ENCODE data around the gene TMEM106A. TPM values are rescaled to one million over a fixed set of nuclear protein-coding genes. Genes with fewer than 3 reads are reported as not detected.

TMEM106A gene
- total and polyA plus RNA-seq, 2 of the 13 experiments (the other 11 are each of a cell fraction or from before 2014, with no cell fraction given), result 16.9 to 35.9 TPM

- TF ChIP-seq ZNF101 (CRISPR knock-in tag; IDR thresholded peaks at IDR 0.05; ENCODE audit: borderline replicate concordance, low read depth) (no peak), ZNF839 (CRISPR knock-in tag; IDR thresholded peaks at IDR 0.05; ENCODE audit: borderline replicate concordance) (no peak), TAF1 (CRISPR knock-in tag; IDR thresholded peaks at IDR 0.05) (peak; percentile 24; the same call in 1 of the 2 replicates), CBFB (CRISPR knock-in tag; IDR thresholded peaks at IDR 0.05) (peak; percentile 43; the same call in 1 of the 2 replicates), ZNF12 (CRISPR knock-in tag; IDR thresholded peaks at IDR 0.05) (no peak), DMTF1 (CRISPR knock-in tag; IDR thresholded peaks at IDR 0.05) (no peak), NR2F2 (IDR thresholded peaks at IDR 0.05; ENCODE audit: borderline replicate concordance, low read depth) (peak; percentile 93), ZMYM3 (CRISPR knock-in tag; IDR thresholded peaks at IDR 0.05) (no peak), RELA (CRISPR knock-in tag; IDR thresholded peaks at IDR 0.05) (no peak), ELF4 (CRISPR knock-in tag; IDR thresholded peaks at IDR 0.05; ENCODE audit: borderline replicate concordance) (no peak), NFYC (CRISPR knock-in tag; IDR thresholded peaks at IDR 0.05) (no peak), FUBP1 (CRISPR knock-in tag; IDR thresholded peaks at IDR 0.05; ENCODE audit: borderline replicate concordance) (0 out of 2 replicates have a peak, but pooled peaks have one; percentile 34), THAP9 (CRISPR knock-in tag; IDR thresholded peaks at IDR 0.05; ENCODE audit: borderline replicate concordance) (0 out of 2 replicates have a peak, but pooled peaks have one; percentile 39), NR3C1 (CRISPR knock-in tag; IDR thresholded peaks at IDR 0.05) (no peak), ZIK1 (CRISPR knock-in tag; IDR thresholded peaks at IDR 0.05; ENCODE audit: borderline replicate concordance, low read depth) (peak; percentile 72; the same call in 1 of the 2 replicates), ZNF749 (CRISPR knock-in tag; IDR thresholded peaks at IDR 0.05; ENCODE audit: borderline replicate concordance) (peak; percentile 53; the same call in 1 of the 2 replicates), ZNF124 (CRISPR knock-in tag; IDR thresholded peaks at IDR 0.05) (no peak; the same call in 1 of the 2 replicates), ZNF383 (CRISPR knock-in tag; IDR thresholded peaks at IDR 0.05; ENCODE audit: borderline replicate concordance) (no peak), SP2 (CRISPR knock-in tag; IDR thresholded peaks at IDR 0.05) (no peak), FOXJ3 (CRISPR knock-in tag; IDR thresholded peaks at IDR 0.05; ENCODE audit: borderline replicate concordance) (peak; percentile 72; the same call in 1 of the 2 replicates), MZF1 (CRISPR knock-in tag; IDR thresholded peaks at IDR 0.05; ENCODE audit: borderline replicate concordance) (no peak), SMYD3 (CRISPR knock-in tag; IDR thresholded peaks at IDR 0.05) (no peak; the same call in 1 of the 2 replicates)
Measured at GRCh38 chr17:43169561-43170139, 42.0 kb upstream of the TMEM106A start (continued).

Data from HepG2 (cell line).